ENCODE data around the gene SPTBN1.
A peak's percentile ranks its signal among the peaks of the same experiment; 100 is the strongest.

Gene SPTBN1

DNA sequence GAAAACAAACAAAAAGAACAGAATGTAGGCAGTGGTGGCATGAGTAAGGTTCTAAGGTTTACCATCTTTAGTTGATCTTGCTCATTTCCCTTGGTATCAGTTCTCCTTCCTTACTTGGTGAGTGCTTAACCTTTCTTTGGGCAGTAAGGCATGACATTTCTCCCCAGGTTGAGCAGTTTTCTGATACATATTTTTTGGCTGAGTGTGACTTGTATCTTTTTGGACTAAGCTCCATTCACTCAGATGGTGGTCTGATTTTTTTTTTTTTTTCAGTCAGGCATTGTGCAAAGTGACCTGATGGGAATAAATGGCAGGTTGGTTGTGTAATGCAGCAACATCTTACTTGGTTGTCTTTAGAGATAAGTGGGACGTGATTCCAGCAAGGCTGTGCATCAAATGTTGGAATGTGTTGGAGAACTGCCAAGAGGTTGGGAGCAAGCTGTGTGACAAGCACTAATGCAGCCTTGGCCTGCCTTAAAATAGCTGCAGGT lies 15.1 kb downstream of the SPTBN1 start:
- Histone ChIP-seq H4K20me1 (ENCODE audit: insufficient read depth, low read length, poor library complexity, severe bottlenecking) (no peaks in the 10 kb centered on the region), H3K4me3 (ENCODE audit: low read length, poor library complexity, severe bottlenecking) (no peak overlapping the region), H2AFZ (ENCODE audit: low read length) (no peak overlapping the region), H3F3A (ENCODE audit: low read depth) (0 out of 2 replicates have a peak, but pooled peaks cover 5% of the 10 kb centered on the region), H3K4me1 (ENCODE audit: insufficient read depth, low read length, poor library complexity, severe bottlenecking) (peaks cover 20% of the 10 kb centered on the region), H3K79me2 (ENCODE audit: insufficient read depth, low read length) (peaks cover 4% of the 10 kb centered on the region; the same call in 1 of the 2 replicates), H3K9me2 (replicated peaks; ENCODE audit: low read depth, low read length) (no peaks in the 10 kb centered on the region), H3K9ac (ENCODE audit: low read depth, low read length, poor library complexity, severe bottlenecking) (no peak overlapping the region), H3K9me3 (ENCODE audit: insufficient read depth, low read depth, low read length) (no peaks in the 10 kb centered on the region), H3K27me3 (ENCODE audit: insufficient read depth, low read length, poor library complexity, severe bottlenecking) (no peaks in the 10 kb centered on the region), H3K4me2 (ENCODE audit: low read depth, low read length, poor library complexity, severe bottlenecking) (no peak overlapping the region), H3K36me3 (ENCODE audit: insufficient read depth, low read length) (no peaks in the 10 kb centered on the region)
- TF ChIP-seq, protein P1, sequence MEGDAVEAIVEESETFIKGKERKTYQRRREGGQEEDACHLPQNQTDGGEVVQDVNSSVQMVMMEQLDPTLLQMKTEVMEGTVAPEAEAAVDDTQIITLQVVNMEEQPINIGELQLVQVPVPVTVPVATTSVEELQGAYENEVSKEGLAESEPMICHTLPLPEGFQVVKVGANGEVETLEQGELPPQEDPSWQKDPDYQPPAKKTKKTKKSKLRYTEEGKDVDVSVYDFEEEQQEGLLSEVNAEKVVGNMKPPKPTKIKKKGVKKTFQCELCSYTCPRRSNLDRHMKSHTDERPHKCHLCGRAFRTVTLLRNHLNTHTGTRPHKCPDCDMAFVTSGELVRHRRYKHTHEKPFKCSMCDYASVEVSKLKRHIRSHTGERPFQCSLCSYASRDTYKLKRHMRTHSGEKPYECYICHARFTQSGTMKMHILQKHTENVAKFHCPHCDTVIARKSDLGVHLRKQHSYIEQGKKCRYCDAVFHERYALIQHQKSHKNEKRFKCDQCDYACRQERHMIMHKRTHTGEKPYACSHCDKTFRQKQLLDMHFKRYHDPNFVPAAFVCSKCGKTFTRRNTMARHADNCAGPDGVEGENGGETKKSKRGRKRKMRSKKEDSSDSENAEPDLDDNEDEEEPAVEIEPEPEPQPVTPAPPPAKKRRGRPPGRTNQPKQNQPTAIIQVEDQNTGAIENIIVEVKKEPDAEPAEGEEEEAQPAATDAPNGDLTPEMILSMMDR (conservative IDR thresholded peaks at IDR 0.05; ENCODE audit: low read length): no peak
- TF ChIP-seq EZH2phosphoT487 (IDR thresholded peaks at IDR 0.05; ENCODE audit: borderline replicate concordance): no peak

DNA sequence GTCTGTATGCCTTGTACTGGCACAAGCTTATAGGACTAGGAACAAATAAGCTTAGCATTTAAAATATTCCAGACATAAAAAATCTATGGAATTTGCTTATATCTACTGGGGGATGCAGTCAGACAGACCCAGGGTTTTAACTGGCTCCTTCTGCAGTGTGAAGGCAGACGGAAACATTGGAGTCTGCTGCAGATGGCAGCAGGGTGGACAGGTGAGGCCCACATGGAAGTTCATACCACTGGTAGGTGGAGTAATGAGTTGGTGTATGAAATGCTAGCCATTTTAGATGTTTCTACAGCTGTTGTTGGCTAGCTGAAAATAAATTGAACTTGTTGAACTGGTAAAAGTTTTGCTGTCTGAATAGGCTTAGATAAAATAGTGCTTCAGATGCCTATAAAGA lies 17.7 kb downstream of the SPTBN1 start:
- no peaks in the 10 kb centered on the region for H3K36me3 ChIP-seq (ENCODE audit: insufficient read depth, low read length)
- no peaks in the 10 kb centered on the region for H3K9me2 ChIP-seq (replicated peaks; ENCODE audit: low read depth, low read length)
- peaks cover 9% of the 10 kb centered on the region; the same call in 1 of the 2 replicates for H3F3A ChIP-seq (ENCODE audit: low read depth)
- H3K9ac ChIP-seq (ENCODE audit: low read depth, low read length, poor library complexity, severe bottlenecking): no peak overlapping the region
- TF ChIP-seq, protein P1 (conservative IDR thresholded peaks at IDR 0.05; ENCODE audit: low read length): no peak
- TF ChIP-seq EZH2phosphoT487 (IDR thresholded peaks at IDR 0.05; ENCODE audit: borderline replicate concordance): no peak
- H3K79me2 ChIP-seq (ENCODE audit: insufficient read depth, low read length): peaks cover 11% of the 10 kb centered on the region
- H4K20me1 ChIP-seq (ENCODE audit: insufficient read depth, low read length, poor library complexity, severe bottlenecking): no peaks in the 10 kb centered on the region
- H2AFZ ChIP-seq (ENCODE audit: low read length): no peak overlapping the region; the same call in 1 of the 2 replicates
- H3K4me2 ChIP-seq (ENCODE audit: low read depth, low read length, poor library complexity, severe bottlenecking): no peak overlapping the region
- no peaks in the 10 kb centered on the region for H3K9me3 ChIP-seq (ENCODE audit: insufficient read depth, low read depth, low read length)
- H3K4me1 ChIP-seq (ENCODE audit: insufficient read depth, low read length, poor library complexity, severe bottlenecking): peaks cover 41% of the 10 kb centered on the region
- no peak overlapping the region for H3K4me3 ChIP-seq (ENCODE audit: low read length, poor library complexity, severe bottlenecking)
- no peaks in the 10 kb centered on the region for H3K27me3 ChIP-seq (ENCODE audit: insufficient read depth, low read length, poor library complexity, severe bottlenecking)

DNA sequence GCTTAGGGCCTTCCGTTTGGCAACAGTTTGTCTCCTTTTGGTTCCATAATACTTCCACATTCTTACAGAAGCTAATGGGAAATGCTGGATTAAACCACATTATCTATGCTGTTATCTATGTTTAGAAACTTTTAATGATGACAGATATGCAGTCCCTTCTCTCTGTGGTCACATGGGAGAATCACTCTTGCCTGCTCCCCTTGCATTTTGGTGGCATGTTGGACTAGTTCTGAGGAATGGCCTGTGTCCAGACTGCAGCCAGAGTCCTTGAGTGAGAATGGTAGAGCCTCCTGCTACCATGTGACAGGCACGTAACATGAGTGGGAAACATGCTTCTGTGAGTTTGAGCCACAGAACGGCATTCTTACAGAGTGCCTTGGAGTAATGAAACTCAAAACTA lies 19.2 kb downstream of the SPTBN1 start:
- Histone ChIP-seq H3K9ac (ENCODE audit: low read depth, low read length, poor library complexity, severe bottlenecking) (no peak overlapping the region), H3F3A (ENCODE audit: low read depth) (peaks cover 8% of the 10 kb centered on the region; the same call in 1 of the 2 replicates), H3K36me3 (ENCODE audit: insufficient read depth, low read length) (no peaks in the 10 kb centered on the region), H3K27me3 (ENCODE audit: insufficient read depth, low read length, poor library complexity, severe bottlenecking) (no peaks in the 10 kb centered on the region), H3K9me3 (ENCODE audit: insufficient read depth, low read depth, low read length) (no peaks in the 10 kb centered on the region), H3K4me1 (ENCODE audit: insufficient read depth, low read length, poor library complexity, severe bottlenecking) (peaks cover 46% of the 10 kb centered on the region), H3K9me2 (replicated peaks; ENCODE audit: low read depth, low read length) (no peaks in the 10 kb centered on the region), H3K79me2 (ENCODE audit: insufficient read depth, low read length) (peaks cover 11% of the 10 kb centered on the region), H4K20me1 (ENCODE audit: insufficient read depth, low read length, poor library complexity, severe bottlenecking) (no peaks in the 10 kb centered on the region), H3K4me3 (ENCODE audit: low read length, poor library complexity, severe bottlenecking) (no peak overlapping the region), H3K4me2 (ENCODE audit: low read depth, low read length, poor library complexity, severe bottlenecking) (no peak overlapping the region), H2AFZ (ENCODE audit: low read length) (0 out of 2 replicates have a peak overlapping the region, but pooled peaks have one; percentile 16)
- TF ChIP-seq, protein P1 (conservative IDR thresholded peaks at IDR 0.05; ENCODE audit: low read length): no peak
- TF ChIP-seq EZH2phosphoT487 (IDR thresholded peaks at IDR 0.05; ENCODE audit: borderline replicate concordance): no peak
